ENCODE measurements around the gene GNA15.

DNA sequence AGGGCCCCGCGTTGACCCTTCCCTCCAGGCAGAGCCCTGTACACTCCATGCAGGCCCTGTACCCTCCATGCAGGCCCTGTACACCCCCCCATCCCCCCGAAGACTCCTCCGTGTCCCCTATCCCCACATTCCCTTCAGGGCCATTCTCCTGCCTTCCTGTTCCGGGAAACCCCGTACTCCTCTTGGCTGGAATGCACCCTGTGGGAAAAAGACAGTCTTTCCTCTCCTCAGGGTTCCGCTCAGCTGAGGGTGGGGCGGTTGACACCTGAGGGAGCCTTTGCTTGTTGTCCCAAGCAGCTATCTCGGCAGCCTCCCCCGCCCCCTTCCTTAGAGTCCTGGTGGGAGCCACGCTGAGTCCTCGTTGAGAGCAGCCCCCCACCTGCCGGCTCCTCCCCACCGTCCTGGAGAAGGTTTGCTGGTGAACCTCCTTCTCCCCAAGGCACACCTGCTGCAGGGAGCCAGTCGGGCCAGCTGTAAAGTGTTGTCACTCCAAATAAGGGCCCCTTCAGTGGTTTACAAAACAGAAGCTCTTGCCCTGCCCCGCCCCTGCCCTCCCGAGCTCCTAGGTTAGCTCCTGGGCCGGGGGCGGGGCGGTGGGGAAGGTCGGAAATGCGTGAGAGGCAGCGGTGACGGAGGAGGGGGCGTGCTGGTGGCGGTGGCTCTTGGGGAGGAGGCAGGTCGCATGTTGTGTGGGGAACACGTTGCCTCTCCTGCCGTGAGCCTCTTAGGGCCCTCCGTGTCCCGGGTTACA is 40.2 kb upstream of the GNA15 start:
- TF ChIP-seq POLR2A (IDR thresholded peaks at IDR 0.05; ENCODE audit: low read length) (no peak), GATA1 (IDR thresholded peaks at IDR 0.05; ENCODE audit: low read depth, low read length) (no peak)

All from erythroblast (primary cell).